Measurements from ENCODE around the gene CTXN3. TPM values are rescaled to one million over a fixed set of nuclear protein-coding genes. Genes with fewer than 3 reads are reported as not detected.

The CTXN3 gene
- total and polyA plus RNA-seq, 2 donors from 2014 or later = 0.35 to 79.2 TPM

GRCh38 chr5:127705120-127705892 lies 56.4 kb downstream of the CTXN3 start:
- no peaks in the 10 kb centered on the region for H3K27me3 ChIP-seq (ENCODE audit: control insufficient read depth, insufficient read depth, low read length)
- H3K9ac ChIP-seq (ENCODE audit: low read length in 3 of 3) = no peak overlapping the region
- no peak for TF ChIP-seq CTCF (IDR thresholded peaks at IDR 0.05; ENCODE audit: borderline replicate concordance, extremely low read depth, insufficient read depth)
- FAIRE-seq (no peak), DNase-seq (peak in 1 of 5 donors; percentile 31)
- H3K36me3 ChIP-seq (ENCODE audit: control insufficient read depth in 2 of 3, insufficient read depth in 3 of 3, low read length in 3 of 3) = no peaks in the 10 kb centered on the region
- H3K27ac ChIP-seq (ENCODE audit: low read depth in 2 of 2, low read length in 2 of 2) = no peak overlapping the region
- no peak overlapping the region for H3K4me3 ChIP-seq (ENCODE audit: low read length in 3 of 3)
- intact Hi-C loops (cut with DNase I) = no loop called here
- H3K4me1 ChIP-seq (ENCODE audit: control insufficient read depth in 2 of 3, insufficient read depth in 2 of 3, low read depth in 1 of 3, low read length in 3 of 3) = peaks cover 0 to 4% (median 0%) of the 10 kb centered on the region in 3 donors
- no peaks in the 10 kb centered on the region for H3K9me3 ChIP-seq (ENCODE audit: control insufficient read depth in 2 of 3, insufficient read depth in 1 of 3, low read length in 3 of 3)

GRCh38 chr5:127706691-127707090 lies 57.8 kb downstream of the CTXN3 start:
- H3K9me3 ChIP-seq (ENCODE audit: control insufficient read depth in 2 of 3, insufficient read depth in 1 of 3, low read length in 3 of 3) = no peaks in the 10 kb centered on the region
- DNase-seq (no peak), FAIRE-seq (no peak)
- no peak overlapping the region for H3K9ac ChIP-seq (ENCODE audit: low read length in 3 of 3)
- H3K27ac ChIP-seq (ENCODE audit: low read depth in 2 of 2, low read length in 2 of 2) = no peak overlapping the region
- TF ChIP-seq CTCF (IDR thresholded peaks at IDR 0.05; ENCODE audit: borderline replicate concordance, extremely low read depth, insufficient read depth) = no peak
- no peaks in the 10 kb centered on the region for H3K27me3 ChIP-seq (ENCODE audit: control insufficient read depth, insufficient read depth, low read length)
- H3K4me3 ChIP-seq (ENCODE audit: low read length in 3 of 3) = no peak overlapping the region
- intact Hi-C loops (cut with DNase I) = no loop called here
- H3K4me1 ChIP-seq (ENCODE audit: control insufficient read depth in 2 of 3, insufficient read depth in 2 of 3, low read depth in 1 of 3, low read length in 3 of 3) = peaks cover 0 to 4% (median 0%) of the 10 kb centered on the region in 3 donors
- no peaks in the 10 kb centered on the region for H3K36me3 ChIP-seq (ENCODE audit: control insufficient read depth in 2 of 3, insufficient read depth in 3 of 3, low read length in 3 of 3)

DNA sequence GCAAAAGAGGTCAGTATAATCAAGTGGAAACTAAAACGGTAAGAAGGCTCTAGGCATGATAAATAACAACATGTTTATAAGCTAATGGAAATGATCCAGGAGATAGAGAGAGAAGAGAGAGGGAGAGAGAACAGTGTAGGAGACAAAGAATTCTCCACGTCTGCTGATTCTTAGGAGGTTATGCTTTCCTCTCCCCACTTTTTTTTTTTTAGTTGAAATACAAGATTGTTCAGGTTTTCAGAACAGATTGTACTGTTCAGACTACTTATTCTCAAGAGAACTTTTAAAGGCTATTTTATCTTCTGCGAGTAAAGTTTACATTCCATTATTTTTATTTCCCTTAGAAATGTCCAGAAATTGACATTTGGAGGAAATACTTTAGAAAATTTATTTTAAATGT lies 58.3 kb downstream of the CTXN3 start:
- Histone ChIP-seq H3K9me3 (ENCODE audit: control insufficient read depth in 2 of 3, insufficient read depth in 1 of 3, low read length in 3 of 3) (no peaks in the 10 kb centered on the region), H3K36me3 (ENCODE audit: control insufficient read depth in 2 of 3, insufficient read depth in 3 of 3, low read length in 3 of 3) (no peaks in the 10 kb centered on the region), H3K4me3 (ENCODE audit: low read length in 3 of 3) (no peak overlapping the region), H3K27me3 (ENCODE audit: control insufficient read depth, insufficient read depth, low read length) (no peaks in the 10 kb centered on the region), H3K27ac (ENCODE audit: low read depth in 2 of 2, low read length in 2 of 2) (no peak overlapping the region), H3K4me1 (ENCODE audit: control insufficient read depth in 2 of 3, insufficient read depth in 2 of 3, low read depth in 1 of 3, low read length in 3 of 3) (peaks cover 0 to 4% (median 0%) of the 10 kb centered on the region in 3 donors), H3K9ac (ENCODE audit: low read length in 3 of 3) (no peak overlapping the region)
- no peak for TF ChIP-seq CTCF (IDR thresholded peaks at IDR 0.05; ENCODE audit: borderline replicate concordance, extremely low read depth, insufficient read depth)
- intact Hi-C loops (cut with DNase I) = no loop called here
- FAIRE-seq (no peak), DNase-seq (no peak)

Other genes starting within 250 kb of the CTXN3 start
- 55.8 TPM for gene PRRC1, start 131.4 kb upstream of the CTXN3 start, total RNA-seq
- 19.8 TPM for gene PRRC1, start 131.4 kb upstream of the CTXN3 start, polyA plus RNA-seq (ENCODE audit: insufficient read depth, low read depth, low replicate concordance)
- gene CCDC192, start 54.3 kb downstream of the CTXN3 start, total RNA-seq = not detected
- gene CCDC192, start 54.3 kb downstream of the CTXN3 start, polyA plus RNA-seq (ENCODE audit: insufficient read depth, low read depth, low replicate concordance) = not detected